HCT116 (cell line): ENCODE measurements around the gene ICAM2. TPM values are rescaled to one million over a fixed set of nuclear protein-coding genes. Genes with fewer than 3 reads are reported as not detected.

Experiments
- ATAC-seq: fragments of 200-7000 bp; cut with Tn5 transposase; 2 replicates; pipeline ENCODE4 v1.9.1; 2020; ENCODE audit warnings: mild to moderate bottlenecking, moderate library complexity
- BruUV-seq: library from RNA; stranded (reverse); fragments of 400-500 nt; replicated peaks from 2 replicates; lab custom pipeline; 2021; lab: Mats Ljungman, UMichigan
- CTCF ChIA-PET: fragments of 300-600 bp; sonication (Branson Sonifier 250); formaldehyde crosslinking; loops from one replicate; lab custom pipeline; 2021; ENCODE audit warnings: antibody characterized with exemption; lab: Charles Lee
- POLR2A ChIA-PET: fragments of 300-600, 350-600 bp; sonication (Branson Sonifier 250); formaldehyde crosslinking; loops from one replicate; lab custom pipeline; 2021; ENCODE audit warnings: antibody characterized with exemption; lab: Charles Lee
- RAD21 ChIA-PET, 2 experiments: fragments of 300-600 bp; sonication (Branson Sonifier 250); formaldehyde crosslinking; loops; one replicate each; lab custom pipeline; 2023; ENCODE audit warnings: low total read pairs in 2 of 2; ENCODE audit not compliant: uncharacterized antibody in 2 of 2, unreplicated experiment in 2 of 2, low non-redundant PET in 1 of 2; lab: Charles Lee
- DNase-seq: peaks from one replicate; pipeline ENCODE4 v3.0.0-alpha.2; 2010; ENCODE audit warnings: low read depth, low spot score
- H2AFZ ChIP-seq: fragments of 200-600 bp; shearing (Covaris generic), sonication (generic); 2 replicates; pipeline ENCODE4 v1.6.1; 2017; ENCODE audit warnings: low read depth, mixed run types, mixed read lengths, antibody characterized with exemption, low read length; ENCODE audit not compliant: poor library complexity, severe bottlenecking
- H3K27ac ChIP-seq: 2 replicates; pipeline ENCODE4 v1.5.1; 2012; ENCODE audit warnings: low read depth, low read length
- H3K27me3 ChIP-seq: fragments of 200-600 bp; sonication (generic); 2 replicates; pipeline ENCODE4 v1.6.1; 2016; ENCODE audit warnings: mixed run types, low read length, mixed read lengths; ENCODE audit not compliant: insufficient read depth
- H3K36me3 ChIP-seq, 2 experiments: fragments of 200-500 bp in 1 of 2; fragments of 200-600 bp in 1 of 2; sonication (Bioruptor generic) in 1 of 2; sonication (generic) in 1 of 2; 2 replicates each; pipeline versions ENCODE4 v1.5.1 to v1.6.1; 2014 to 2016; ENCODE audit warnings: low read length in 2 of 2, inconsistent platforms in 1 of 2, mixed read lengths in 1 of 2, mixed run types in 1 of 2; ENCODE audit not compliant: insufficient read depth in 2 of 2, control insufficient read depth in 1 of 2
- H3K4me1 ChIP-seq, 2 experiments: fragments of 200-600 bp in 1 of 2; sonication (generic) in 1 of 2; 2 replicates each; pipeline versions ENCODE4 v1.5.1 to v1.6.1; 2012 to 2017; ENCODE audit warnings: low read length in 2 of 2, inconsistent platforms in 1 of 2, mild to moderate bottlenecking in 1 of 2, mixed read lengths in 1 of 2, mixed run types in 1 of 2, moderate library complexity in 1 of 2; ENCODE audit not compliant: insufficient read depth in 2 of 2, control insufficient read depth in 1 of 2
- H3K4me2 ChIP-seq: fragments of 200-600 bp; sonication (generic); 2 replicates; pipeline ENCODE4 v1.6.1; 2017; ENCODE audit warnings: mixed run types, low read length, mixed read lengths
- H3K4me3 ChIP-seq, 2 experiments: fragments of 200-600 bp in 1 of 2; sonication (generic) in 1 of 2; replicated peaks in 1 of 2; 2 replicates each; pipeline ENCODE4 v1.5.1; 2011 to 2016; ENCODE audit warnings: low read length in 2 of 2, control low read depth in 1 of 2, low read depth in 1 of 2, mild to moderate bottlenecking in 1 of 2, mixed read lengths in 1 of 2, mixed run types in 1 of 2
- H3K79me2 ChIP-seq: fragments of 200-600 bp; sonication (generic); 2 replicates; pipeline ENCODE4 v1.6.1; 2017; ENCODE audit warnings: mild to moderate bottlenecking, mixed run types, low read length, moderate library complexity, mixed read lengths; ENCODE audit not compliant: insufficient read depth
- H3K9ac ChIP-seq: fragments of 200-600 bp; sonication (generic); 2 replicates; pipeline ENCODE4 v1.6.1; 2016; ENCODE audit warnings: low read length, mixed read lengths
- H3K9me2 ChIP-seq: fragments of 200-600 bp; sonication (generic), shearing (Covaris generic); 2 replicates; pipeline ENCODE4 v1.6.1; 2017; ENCODE audit warnings: mixed run types, mild to moderate bottlenecking, moderate library complexity; ENCODE audit not compliant: insufficient read depth
- H3K9me3 ChIP-seq, 2 experiments: fragments of 200-500 bp in 1 of 2; fragments of 200-600 bp in 1 of 2; sonication (Bioruptor generic) in 1 of 2; sonication (generic) in 1 of 2; 2 replicates each; pipeline ENCODE4 v1.6.1; 2014 to 2017; ENCODE audit warnings: low read length in 2 of 2, mixed read lengths in 2 of 2, inconsistent platforms in 1 of 2, low read depth in 1 of 2, mild to moderate bottlenecking in 1 of 2, mixed run types in 1 of 2, moderate library complexity in 1 of 2; ENCODE audit not compliant: control insufficient read depth in 1 of 2, insufficient read depth in 1 of 2
- H4K20me1 ChIP-seq: fragments of 200-600 bp; sonication (generic), shearing (Covaris generic); 2 replicates; pipeline ENCODE4 v1.6.1; 2017; ENCODE audit warnings: mixed run types, mild to moderate bottlenecking, moderate library complexity; ENCODE audit not compliant: insufficient read depth
- CEBPB ChIP-seq: IDR thresholded peaks from 2 replicates; pipeline ENCODE4 v1.6.1; 2012; ENCODE audit warnings: low read depth
- ELF1 ChIP-seq: IDR thresholded peaks from 2 replicates; pipeline ENCODE4 v1.6.1; 2012; ENCODE audit warnings: low read depth, borderline replicate concordance
- FOSL1 ChIP-seq: IDR thresholded peaks from 2 replicates; pipeline ENCODE4 v1.6.1; 2012; ENCODE audit warnings: low read depth
- POLR2A ChIP-seq: IDR thresholded peaks from 2 replicates; pipeline ENCODE4 v1.7.0; 2011; ENCODE audit warnings: borderline replicate concordance; ENCODE audit not compliant: insufficient read depth, insufficient read length; ENCODE audit errors: extremely low read depth
- RAD21 ChIP-seq: IDR thresholded peaks from 2 replicates; pipeline ENCODE4 v1.6.1; 2012; ENCODE audit warnings: low read depth, mild to moderate bottlenecking
- SP1 ChIP-seq: IDR thresholded peaks from 2 replicates; pipeline ENCODE4 v1.6.1; 2012; ENCODE audit warnings: low read depth
- YY1 ChIP-seq: IDR thresholded peaks from 2 replicates; pipeline ENCODE4 v1.6.1; 2011; ENCODE audit warnings: low read length, low read depth, moderate library complexity, mild to moderate bottlenecking; ENCODE audit not compliant: insufficient replicate concordance; ENCODE audit errors: extremely low read depth
- ZFX ChIP-seq: fragments of 450-650 bp; IDR thresholded peaks from 2 replicates; pipeline ENCODE4 v1.6.1; 2017
- intact Hi-C: fragments of 100-400 bp; cut with micrococcal nuclease; formaldehyde crosslinking; loops from 2 replicates; pipeline ENCODE4 v1.10.0; 2022
- total RNA-seq: library from RNA; stranded (reverse); gene quantifications from one replicate; pipeline ENCODE4 v1.2.1, GENCODE V29; 2021; ENCODE audit not compliant: unreplicated experiment
- TF ChIP-seq, protein P1 (sequence below): IDR thresholded peaks from 2 replicates; pipeline ENCODE4 v1.6.1; 2012; ENCODE audit warnings: low read depth

ICAM2 gene
- total RNA-seq, 1 experiment from 2014 or later, result 0.61 TPM

DNA sequence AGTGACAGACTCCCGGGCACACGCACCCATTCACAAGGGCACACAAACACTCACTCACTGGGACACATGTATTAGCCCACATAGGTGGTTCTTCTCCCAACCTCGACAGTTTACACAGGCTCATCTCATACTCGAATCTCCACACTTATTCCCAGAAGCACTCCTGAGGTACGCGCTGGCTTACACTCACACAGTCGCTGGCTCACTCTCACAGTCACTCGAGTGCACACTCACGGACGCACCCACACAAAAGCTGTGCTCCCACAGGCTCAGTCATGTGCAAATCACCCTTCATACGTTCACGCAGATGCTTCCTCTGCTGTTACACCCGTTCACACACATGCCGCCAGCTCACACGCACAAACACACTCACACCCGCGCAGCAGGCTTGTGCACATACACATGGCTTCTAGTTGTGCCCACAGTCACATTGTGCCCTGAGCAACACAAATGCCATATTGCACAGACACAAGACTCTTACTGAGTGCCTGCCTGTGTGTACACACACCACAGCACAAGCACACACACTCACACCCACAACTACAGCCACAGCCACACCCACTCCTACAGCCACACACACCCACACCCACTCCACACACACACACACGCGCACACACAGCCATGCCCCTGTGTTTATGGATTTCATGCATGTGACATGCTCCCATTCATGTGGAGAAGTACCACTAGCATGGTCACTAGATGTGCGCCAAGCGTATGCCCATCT is 30.6 kb downstream of the ICAM2 start (continued):
- TF ChIP-seq, protein P1, sequence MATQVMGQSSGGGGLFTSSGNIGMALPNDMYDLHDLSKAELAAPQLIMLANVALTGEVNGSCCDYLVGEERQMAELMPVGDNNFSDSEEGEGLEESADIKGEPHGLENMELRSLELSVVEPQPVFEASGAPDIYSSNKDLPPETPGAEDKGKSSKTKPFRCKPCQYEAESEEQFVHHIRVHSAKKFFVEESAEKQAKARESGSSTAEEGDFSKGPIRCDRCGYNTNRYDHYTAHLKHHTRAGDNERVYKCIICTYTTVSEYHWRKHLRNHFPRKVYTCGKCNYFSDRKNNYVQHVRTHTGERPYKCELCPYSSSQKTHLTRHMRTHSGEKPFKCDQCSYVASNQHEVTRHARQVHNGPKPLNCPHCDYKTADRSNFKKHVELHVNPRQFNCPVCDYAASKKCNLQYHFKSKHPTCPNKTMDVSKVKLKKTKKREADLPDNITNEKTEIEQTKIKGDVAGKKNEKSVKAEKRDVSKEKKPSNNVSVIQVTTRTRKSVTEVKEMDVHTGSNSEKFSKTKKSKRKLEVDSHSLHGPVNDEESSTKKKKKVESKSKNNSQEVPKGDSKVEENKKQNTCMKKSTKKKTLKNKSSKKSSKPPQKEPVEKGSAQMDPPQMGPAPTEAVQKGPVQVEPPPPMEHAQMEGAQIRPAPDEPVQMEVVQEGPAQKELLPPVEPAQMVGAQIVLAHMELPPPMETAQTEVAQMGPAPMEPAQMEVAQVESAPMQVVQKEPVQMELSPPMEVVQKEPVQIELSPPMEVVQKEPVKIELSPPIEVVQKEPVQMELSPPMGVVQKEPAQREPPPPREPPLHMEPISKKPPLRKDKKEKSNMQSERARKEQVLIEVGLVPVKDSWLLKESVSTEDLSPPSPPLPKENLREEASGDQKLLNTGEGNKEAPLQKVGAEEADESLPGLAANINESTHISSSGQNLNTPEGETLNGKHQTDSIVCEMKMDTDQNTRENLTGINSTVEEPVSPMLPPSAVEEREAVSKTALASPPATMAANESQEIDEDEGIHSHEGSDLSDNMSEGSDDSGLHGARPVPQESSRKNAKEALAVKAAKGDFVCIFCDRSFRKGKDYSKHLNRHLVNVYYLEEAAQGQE, result no peak
- TF ChIP-seq POLR2A, result no peak
- TF ChIP-seq CEBPB, result no peak
- no peak for TF ChIP-seq RAD21
- TF ChIP-seq YY1, result no peak
- no peak for TF ChIP-seq ZFX
- no peak for TF ChIP-seq SP1
- TF ChIP-seq, all 23 proteins: peak for 0

GRCh38 chr17:63988741-63989621 is 31.5 kb downstream of the ICAM2 start:
- POLR2A ChIA-PET, result no interaction called here
- intact Hi-C loops, result no loop called here
- RAD21 ChIA-PET, result no interaction called here
- DNase-seq, result no peak
- CTCF ChIA-PET, result interaction anchor here (1.1 to 7.3 kb wide), 5 partner anchors 13 to 145 kb away, joined by 3 to 77 read pairs (median 4); partner anchors contain the start of gene GH1
- no peak overlapping the region; the same call in 1 of the 2 replicates for H3K27ac ChIP-seq
- peaks cover 7 to 23% of the 10 kb centered on the region in 2 experiments for H3K4me1 ChIP-seq
- H2AFZ ChIP-seq, result no peak overlapping the region
- no peaks in the 10 kb centered on the region for H3K79me2 ChIP-seq
- H3K4me2 ChIP-seq, result no peak overlapping the region
- no peaks in the 10 kb centered on the region for H3K9me3 ChIP-seq
- H3K36me3 ChIP-seq, result no peaks in the 10 kb centered on the region
- no peak overlapping the region for H3K9ac ChIP-seq
- H3K27me3 ChIP-seq, result peaks cover 21% of the 10 kb centered on the region; the same call in 1 of the 2 replicates
- ATAC-seq, result no peak
- TF ChIP-seq POLR2A (no peak), ELF1 (no peak), FOSL1 (no peak), CEBPB (no peak)
- H3K4me3 ChIP-seq, result no peak overlapping the region
- no peaks in the 10 kb centered on the region for H4K20me1 ChIP-seq
- no peaks in the 10 kb centered on the region for H3K9me2 ChIP-seq
- no TSS peak for BruUV-seq
